Astrocyte of the spinal cord (primary cell): ENCODE measurements around the gene PACRG.

Experiments
- DNase-seq: peaks from one replicate; pipeline ENCODE4 v3.0.0; 2011; ENCODE audit warnings: low read depth, low spot score
- H3K4me3 ChIP-seq: 2 replicates; pipeline ENCODE4 v1.5.1; 2011; ENCODE audit warnings: low read depth, mild to moderate bottlenecking, low read length, moderate library complexity
- in situ Hi-C: cut with HindIII; loops from 2 replicates; pipeline ENCODE4 v1.10.0; 2017; ENCODE audit warnings: low sequenced_read_pairs
- TF ChIP-seq, protein P1 (sequence below): IDR thresholded peaks from 2 replicates; pipeline ENCODE4 v1.5.1; 2012; ENCODE audit warnings: low read depth, mild to moderate bottlenecking, low read length, inconsistent platforms

The PACRG gene

DNA sequence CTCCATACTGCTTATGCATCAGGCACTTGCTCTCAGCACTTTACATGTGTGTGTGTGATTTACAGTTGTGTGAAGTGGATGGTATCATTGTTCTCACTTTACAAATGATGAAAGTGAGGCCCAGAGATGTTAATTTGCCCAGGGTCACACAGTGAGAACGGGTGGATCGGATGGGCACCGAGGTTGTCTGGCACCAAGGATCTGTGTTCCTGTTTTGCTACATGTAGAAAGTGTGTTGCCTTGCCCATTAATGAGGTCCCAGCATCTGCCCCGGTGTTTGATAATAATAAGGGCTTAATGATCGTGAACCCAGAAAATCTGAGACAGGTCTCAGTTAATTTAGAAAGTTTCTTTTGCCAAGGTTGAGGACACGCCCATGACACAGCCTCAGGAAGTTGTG lies 470.6 kb downstream of the PACRG start:
- TF ChIP-seq, protein P1, sequence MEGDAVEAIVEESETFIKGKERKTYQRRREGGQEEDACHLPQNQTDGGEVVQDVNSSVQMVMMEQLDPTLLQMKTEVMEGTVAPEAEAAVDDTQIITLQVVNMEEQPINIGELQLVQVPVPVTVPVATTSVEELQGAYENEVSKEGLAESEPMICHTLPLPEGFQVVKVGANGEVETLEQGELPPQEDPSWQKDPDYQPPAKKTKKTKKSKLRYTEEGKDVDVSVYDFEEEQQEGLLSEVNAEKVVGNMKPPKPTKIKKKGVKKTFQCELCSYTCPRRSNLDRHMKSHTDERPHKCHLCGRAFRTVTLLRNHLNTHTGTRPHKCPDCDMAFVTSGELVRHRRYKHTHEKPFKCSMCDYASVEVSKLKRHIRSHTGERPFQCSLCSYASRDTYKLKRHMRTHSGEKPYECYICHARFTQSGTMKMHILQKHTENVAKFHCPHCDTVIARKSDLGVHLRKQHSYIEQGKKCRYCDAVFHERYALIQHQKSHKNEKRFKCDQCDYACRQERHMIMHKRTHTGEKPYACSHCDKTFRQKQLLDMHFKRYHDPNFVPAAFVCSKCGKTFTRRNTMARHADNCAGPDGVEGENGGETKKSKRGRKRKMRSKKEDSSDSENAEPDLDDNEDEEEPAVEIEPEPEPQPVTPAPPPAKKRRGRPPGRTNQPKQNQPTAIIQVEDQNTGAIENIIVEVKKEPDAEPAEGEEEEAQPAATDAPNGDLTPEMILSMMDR = no peak
- DNase-seq = no peak
- in situ Hi-C loops = no loop called here
- H3K4me3 ChIP-seq = no peak overlapping the region

DNA sequence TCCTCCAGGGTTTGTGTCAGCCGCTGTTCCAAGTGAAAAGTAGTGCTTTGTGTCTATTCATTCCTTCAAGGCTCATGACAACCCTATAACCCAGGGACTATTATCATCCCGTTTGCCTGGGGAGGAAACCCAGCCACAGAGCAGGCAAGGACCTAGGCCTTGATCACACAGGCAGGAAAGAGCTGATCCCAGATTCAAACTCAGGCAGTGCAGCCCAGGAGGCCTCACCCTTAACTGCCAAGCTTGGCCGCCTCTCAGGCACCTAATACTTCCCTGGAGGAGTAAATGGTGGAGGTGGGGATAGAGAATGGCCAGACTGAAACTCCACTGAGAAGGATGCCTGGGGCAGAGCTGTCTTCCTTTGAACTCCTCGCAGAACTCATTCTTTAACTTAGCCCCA lies 471.6 kb downstream of the PACRG start:
- in situ Hi-C loops = no loop called here
- no peak overlapping the region for H3K4me3 ChIP-seq
- TF ChIP-seq, protein P1 = no peak

DNA sequence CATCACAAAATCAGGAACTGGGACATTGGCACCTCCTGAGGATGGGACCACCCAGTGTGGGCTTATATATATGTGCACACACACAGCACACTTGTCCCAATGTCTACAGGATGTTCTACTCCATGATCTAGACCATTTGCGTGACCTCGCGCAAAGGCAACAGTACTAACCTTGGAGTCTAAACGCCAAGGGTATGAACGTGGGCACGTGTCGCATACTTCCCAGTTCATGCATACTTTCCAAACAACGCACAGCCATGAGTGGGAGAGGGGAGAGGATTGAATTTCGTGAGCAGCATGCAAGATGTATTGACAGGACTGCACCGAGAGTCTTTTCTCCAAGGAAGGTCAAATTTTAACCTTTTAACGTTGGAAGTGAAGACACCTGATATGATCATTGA lies 472.5 kb downstream of the PACRG start:
- in situ Hi-C loops = no loop called here
- DNase-seq = no peak
- TF ChIP-seq, protein P1 = no peak
- H3K4me3 ChIP-seq = no peak overlapping the region

More for the DNA sequence above, 471.6 kb downstream of the PACRG start:
- DNase-seq = no peak

DNA sequence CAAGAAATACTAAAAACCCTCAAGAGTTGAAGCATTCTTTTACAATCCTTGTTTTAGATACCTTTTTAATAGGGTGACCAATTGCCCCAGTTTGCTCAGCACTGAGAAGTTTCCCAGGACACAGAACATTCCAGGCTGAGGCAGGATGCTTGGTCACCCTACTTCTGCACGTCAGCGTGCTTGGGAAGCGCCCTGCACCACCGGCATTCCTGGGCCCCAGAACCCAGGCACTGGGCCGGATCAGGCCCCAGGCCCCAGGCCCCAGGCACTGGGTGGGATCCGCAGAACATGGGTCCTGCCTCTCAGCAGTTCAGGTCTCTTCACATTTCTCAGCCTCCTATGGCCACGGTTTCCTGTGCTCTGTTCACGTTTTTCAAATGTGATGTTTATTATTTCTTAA lies 472.9 kb downstream of the PACRG start:
- in situ Hi-C loops = no loop called here
- DNase-seq = no peak
- TF ChIP-seq, protein P1 = no peak
- H3K4me3 ChIP-seq = no peak overlapping the region

DNA sequence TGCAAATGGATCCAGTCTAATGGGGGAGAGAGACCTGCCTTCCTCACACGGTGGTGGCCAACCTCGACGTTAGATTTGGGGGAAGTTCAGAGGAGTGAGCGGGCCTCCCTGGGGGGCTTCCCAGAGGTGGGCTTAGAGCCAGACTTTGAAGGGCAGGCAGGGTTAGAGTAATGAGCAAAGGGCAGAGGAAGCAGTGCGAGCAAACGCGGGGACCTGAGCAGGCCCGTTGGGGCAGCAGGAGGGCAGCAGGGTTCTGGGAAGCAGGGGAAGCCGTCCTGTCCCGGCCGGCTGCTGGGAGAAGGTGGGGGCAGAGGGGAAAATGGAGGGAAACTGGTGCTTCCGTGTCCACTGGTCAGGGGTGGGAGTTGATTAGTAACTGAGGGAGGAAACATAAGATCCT lies 474.1 kb downstream of the PACRG start:
- in situ Hi-C loops = no loop called here

DNA sequence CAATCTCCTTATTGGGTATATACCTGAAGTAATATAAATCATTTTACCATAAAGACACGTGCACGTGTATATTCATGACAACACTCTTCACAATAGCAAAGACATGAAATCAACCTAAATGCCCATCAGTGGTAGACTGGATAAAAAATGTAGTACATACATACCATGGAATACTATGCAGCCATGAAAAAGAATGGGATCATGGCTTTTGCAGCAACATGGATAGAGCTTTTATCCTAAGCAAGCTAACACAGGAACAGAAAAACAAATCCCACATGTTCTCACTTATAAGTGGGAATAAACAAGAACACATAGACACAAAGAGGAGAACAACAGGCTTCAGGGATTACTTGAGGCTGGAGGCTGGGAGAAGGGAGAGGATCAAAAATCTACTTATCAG lies 478.4 kb downstream of the PACRG start:
- H3K4me3 ChIP-seq = no peak overlapping the region
- in situ Hi-C loops = no loop called here
- TF ChIP-seq, protein P1 = no peak
- no peak for DNase-seq

More for the DNA sequence above, 474.1 kb downstream of the PACRG start:
- DNase-seq = no peak
- TF ChIP-seq, protein P1 = no peak
- H3K4me3 ChIP-seq = no peak overlapping the region
